OCI-M2 (cell line): ENCODE results near the gene SLC10A7.

Experiments
- DNase-seq: peaks from one replicate; lab custom pipeline; 2025; ENCODE audit not compliant: unreplicated experiment; lab: John Stamatoyannopoulos, UW

The SLC10A7 gene

GRCh38 chr4:146263793-146264192 is 257.9 kb downstream of the SLC10A7 start:
- no peak for DNase-seq

DNA sequence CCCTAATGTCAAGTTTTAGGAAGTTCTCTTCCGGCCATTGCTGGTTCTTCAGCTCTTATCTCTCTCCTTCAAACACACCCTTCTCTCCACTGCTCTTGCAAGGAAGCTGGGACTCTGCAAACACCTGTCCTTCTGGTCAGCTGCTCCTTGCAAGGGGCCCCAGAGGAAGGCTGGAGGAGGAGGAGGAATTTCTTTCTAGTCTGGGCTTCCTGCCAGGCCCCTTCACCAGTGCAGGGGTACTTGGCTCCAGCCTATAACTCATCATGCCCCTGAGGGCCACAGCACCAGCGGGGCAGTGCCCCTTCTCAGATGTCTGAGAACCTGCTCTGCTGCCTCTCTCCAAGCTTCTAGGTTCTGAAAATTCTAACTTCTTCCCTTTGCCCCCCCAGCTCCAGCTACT is 260.7 kb downstream of the SLC10A7 start:
- DNase-seq: no peak

GRCh38 chr4:146260521-146260920 is 261.2 kb downstream of the SLC10A7 start:
- DNase-seq: no peak

GRCh38 chr4:146257511-146257910 is 264.2 kb downstream of the SLC10A7 start:
- no peak for DNase-seq

DNA sequence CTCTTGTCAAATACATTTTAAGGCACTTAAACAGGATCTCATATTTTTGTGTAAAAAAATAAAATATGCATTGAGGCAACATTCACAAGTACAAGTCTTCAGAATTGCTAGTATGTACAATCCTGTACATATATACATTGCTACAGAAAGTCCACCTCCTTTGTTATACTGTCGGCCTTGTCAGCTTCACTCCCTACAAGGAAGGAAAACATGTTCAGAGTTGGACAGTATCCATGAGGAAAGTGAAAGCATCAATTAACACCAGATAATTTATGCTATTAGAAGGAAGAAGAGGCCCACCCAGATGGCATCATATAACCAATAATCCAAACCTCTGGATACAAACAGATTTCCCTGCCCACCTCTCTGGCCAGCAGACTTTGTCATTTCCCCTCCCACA is 265.4 kb downstream of the SLC10A7 start:
- no peak for DNase-seq

GRCh38 chr4:146255874-146256273 is 265.9 kb downstream of the SLC10A7 start:
- no peak for DNase-seq

DNA sequence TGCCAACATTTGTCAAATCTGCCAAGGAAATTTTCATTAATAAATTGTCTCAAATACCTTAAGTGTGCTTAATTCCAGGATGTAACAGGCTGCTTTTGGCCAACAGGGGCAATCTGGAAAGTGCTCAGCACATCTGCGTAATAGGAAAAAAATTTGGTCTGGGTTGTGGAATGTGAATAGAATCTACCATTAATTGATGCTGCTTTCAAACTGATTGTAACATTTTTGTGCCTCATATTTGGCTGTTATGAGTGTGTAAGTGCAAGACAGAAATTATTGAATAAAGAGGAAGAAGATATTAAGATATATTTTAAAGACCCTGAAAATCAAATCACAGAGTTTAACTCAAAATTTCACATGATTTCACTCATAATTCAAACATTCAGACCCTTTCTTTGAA is 266.3 kb downstream of the SLC10A7 start:
- DNase-seq: no peak

GRCh38 chr4:146252969-146253611 is 268.6 kb downstream of the SLC10A7 start:
- no peak for DNase-seq

DNA sequence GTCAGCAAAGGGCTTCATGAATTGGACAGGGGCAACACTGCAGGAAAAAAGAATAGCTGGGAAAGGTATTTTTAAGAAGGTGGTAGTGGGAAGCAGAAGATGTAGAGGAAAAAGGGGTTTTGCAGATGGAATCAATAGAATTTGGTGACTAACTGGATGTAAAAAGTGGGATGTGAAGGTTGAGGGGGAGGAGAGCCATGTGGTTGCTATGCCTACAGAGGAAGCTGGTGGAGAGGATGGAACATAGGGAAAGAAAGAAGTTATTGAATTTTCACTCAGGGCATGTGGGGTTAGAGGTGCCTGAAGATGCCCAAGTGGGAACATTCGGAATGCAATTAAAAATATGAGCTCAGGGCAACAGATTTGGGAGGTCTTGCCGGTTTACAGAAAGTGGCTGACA is 274.4 kb downstream of the SLC10A7 start:
- DNase-seq: no peak

GRCh38 chr4:146246381-146246780 is 275.4 kb downstream of the SLC10A7 start:
- DNase-seq: no peak

GRCh38 chr4:146245850-146246249 is 275.9 kb downstream of the SLC10A7 start:
- DNase-seq: no peak

GRCh38 chr4:146245246-146245645 is 276.5 kb downstream of the SLC10A7 start:
- no peak for DNase-seq

GRCh38 chr4:146244496-146244895 is 277.2 kb downstream of the SLC10A7 start:
- DNase-seq: no peak

DNA sequence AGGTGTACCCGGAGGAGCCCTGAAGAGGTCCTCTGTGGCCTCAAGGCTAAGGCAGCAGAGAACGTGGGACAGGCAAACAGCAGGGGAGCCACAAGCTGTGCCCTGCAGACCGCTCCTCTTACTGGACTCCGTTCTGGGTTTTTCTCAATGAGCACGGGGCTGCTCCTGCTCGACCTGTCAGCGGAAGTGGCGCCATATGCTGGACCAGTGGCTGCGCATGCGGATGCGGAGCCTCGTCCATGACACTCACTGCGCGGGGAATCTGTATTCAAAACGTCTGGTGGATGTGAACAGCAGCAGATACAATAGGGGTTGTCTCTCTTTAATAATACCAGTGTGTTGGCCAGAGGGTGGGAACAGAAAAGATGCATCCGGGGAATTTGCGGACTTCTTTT is 277.9 kb downstream of the SLC10A7 start:
- no peak for DNase-seq

DNA sequence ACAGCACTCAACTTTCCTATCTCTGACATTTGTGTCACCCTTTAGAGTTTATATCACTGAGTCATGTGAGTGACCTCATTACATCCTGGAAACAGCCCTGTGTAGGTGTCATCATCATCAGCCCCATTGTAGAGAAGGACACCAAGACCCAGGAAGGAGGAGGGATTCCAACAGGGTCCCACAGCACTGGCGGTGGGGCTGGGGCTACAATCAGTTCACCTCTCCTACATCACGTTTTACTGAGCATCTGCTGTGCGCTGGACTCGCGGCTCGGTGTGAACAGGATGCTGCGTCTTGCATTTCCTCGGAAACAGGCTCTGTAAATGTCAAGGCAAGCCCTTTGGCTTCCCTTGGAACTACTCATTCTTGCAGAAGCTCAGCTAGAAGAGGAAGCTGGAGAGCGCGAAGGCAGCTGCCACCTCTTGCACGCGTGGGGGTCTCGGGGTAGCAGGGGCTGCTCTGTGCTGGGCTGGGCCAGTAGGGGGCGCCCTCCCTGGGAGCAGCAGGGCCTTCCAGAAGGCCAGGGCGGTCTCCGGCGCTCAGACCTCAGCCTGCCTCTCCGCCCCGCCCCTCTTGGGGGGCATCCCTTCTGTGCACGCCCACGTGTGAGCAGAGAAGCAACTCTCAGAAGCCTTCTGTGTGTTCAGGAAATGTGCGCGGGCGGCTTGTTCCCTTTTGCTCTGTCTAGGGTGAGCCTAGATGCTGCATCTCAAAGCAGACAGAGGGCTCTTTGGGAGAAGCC is 278.4 kb downstream of the SLC10A7 start:
- DNase-seq: no peak

DNA sequence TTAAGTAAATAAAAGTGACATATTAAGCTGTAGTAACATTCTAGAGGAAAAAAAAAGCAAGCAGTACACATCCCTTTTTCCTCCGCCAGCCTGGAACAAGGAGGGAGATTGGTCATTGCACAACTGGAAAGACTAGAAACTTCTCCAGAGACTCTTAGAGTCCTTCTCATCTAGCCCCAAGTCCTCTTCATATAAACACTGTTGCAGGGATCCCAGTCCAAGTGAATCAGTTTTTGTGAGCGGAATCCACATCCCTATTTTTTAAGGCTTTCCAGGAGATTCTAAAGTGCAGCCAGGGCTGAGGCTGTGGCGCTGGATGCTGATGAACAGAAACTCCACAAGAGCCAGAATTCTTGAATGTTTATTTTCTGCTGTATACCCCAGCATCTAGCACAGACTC is 283.6 kb downstream of the SLC10A7 start:
- DNase-seq: no peak

DNA sequence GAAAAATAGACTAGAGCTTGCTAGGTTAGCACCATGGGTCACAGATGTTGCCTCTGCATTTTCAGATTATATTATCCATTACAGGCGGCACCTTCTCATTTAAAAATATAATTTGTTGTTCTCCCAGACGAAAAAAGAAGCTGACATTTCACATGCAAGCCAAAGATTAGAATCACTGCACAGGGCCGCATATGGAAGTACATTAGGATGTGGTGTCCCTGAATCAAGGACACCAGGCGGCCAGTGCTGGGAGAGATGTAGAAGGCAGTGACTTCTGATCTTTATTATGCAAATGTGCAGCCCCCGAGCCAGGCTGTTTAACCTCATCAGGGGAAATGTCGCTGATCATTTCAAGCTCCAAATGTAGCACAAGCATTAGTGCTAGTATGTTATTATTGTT is 284.6 kb downstream of the SLC10A7 start:
- DNase-seq: no peak

DNA sequence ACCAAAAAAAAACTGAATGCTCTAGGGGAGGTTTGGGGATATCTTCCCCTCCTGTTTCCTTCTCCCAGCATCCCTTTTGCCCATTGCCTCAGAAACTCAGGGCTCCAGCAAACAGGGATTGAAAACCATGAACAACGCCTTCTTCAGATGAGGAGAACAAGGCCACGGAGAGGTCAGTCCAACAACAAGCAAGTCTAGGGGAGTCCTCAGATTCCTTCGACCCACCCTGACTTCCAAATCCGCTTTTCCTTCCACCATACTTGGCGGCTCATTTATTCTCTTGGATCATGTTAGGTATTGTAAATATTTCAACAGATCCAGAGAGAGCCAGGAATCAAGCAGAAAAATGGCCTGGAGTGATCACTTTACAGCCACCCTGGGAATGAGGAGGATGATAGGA is 285.5 kb downstream of the SLC10A7 start:
- no peak for DNase-seq

GRCh38 chr4:146235654-146236177 is 286.0 kb downstream of the SLC10A7 start:
- DNase-seq: no peak

DNA sequence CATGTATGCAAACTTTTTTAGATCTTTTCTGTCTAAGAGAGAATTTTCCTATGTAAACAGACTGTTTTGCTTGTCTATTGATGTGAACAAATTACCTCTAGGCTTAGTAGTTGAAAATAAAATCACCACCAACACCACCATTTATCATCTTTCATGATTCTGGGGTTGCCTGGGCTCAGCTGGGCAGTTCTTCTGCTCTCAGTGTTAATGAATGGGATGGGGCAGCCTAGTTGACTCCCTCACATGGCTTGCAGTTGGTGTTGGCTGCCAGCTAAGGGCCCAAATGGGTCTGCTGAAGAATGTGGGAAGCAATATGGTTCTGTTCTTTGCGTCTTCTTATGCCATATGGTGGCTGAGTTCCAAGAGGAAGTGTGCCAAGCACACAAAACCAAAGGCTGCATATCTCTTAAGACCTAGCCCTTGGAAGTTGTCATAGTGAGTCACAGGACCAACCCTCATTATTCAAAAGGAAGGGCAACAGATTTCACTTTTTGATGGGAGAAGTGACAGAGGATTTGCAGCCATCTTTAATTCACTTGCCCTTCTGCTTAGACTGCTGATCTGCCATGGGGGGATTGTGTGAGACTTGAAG is 289.5 kb downstream of the SLC10A7 start:
- no peak for DNase-seq

GRCh38 chr4:146229406-146229805 is 292.3 kb downstream of the SLC10A7 start:
- DNase-seq: no peak

DNA sequence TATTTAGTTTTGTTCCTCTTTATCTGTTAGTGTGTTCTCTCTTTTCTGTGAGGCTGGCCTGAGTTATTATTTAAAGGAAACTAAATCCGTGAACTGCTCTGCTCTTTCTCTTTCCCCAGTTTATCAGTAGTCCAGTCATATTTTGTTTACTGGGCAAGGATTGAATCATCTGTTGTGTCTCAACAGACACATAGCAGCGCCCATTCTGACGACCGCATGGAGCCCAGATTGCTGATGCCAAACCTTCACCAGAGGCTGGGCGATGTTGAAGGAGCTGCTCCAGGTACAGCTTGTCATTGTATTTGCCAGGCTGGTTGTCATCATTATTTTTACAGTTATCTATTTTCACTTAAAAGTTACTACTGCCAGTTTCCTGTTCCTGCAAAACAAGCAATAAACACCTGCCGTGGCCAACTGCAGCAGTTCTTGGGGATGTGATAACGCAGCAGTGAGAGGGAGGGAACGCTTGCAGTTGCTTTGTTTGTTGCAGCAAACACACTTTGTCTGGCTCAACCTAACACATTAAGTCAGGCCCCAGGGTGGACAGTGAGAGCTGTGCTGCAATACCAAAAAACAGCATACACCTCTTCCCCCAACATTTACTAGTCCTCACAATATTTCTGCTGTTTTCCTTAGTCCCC is 297.3 kb downstream of the SLC10A7 start:
- no peak for DNase-seq
